Urinary bladder (tissue), 4 donors: ENCODE results near the gene CYB561D2. TPM values are rescaled to one million over a fixed set of nuclear protein-coding genes. Genes with fewer than 3 reads are reported as not detected.
"Not testable (repeated sequence)": the region's sequence is repeated elsewhere in the genome, so short reads cannot be mapped to it uniquely, and the experiment has no call there.

Experiments
- DNase-seq: peaks from one replicate; pipeline ENCODE4 v3.0.0-alpha.2; 2015; ENCODE audit errors: extremely low spot score
- H3K27ac ChIP-seq: one replicate; pipeline ENCODE4 v1.5.1; 2013; ENCODE audit warnings: low read depth, mild to moderate bottlenecking, moderate library complexity
- H3K36me3 ChIP-seq: one replicate; pipeline ENCODE4 v1.6.1; 2013; ENCODE audit warnings: mild to moderate bottlenecking, moderate library complexity; ENCODE audit not compliant: insufficient read depth
- H3K4me1 ChIP-seq: one replicate; pipeline ENCODE4 v1.6.1; 2013; ENCODE audit warnings: mild to moderate bottlenecking, moderate library complexity; ENCODE audit not compliant: insufficient read depth
- H3K4me3 ChIP-seq: one replicate; pipeline ENCODE4 v1.5.1; 2013; ENCODE audit warnings: low read depth, low read length
- WGBS: extraction: QIAGEN DNeasy Blood & Tissue Kit; methylation state at CpG from one replicate; pipeline ENCODE4 v1.1.7; 2013; 5-methylcytosine and 5-hydroxymethylcytosine counted together
- polyA plus RNA-seq: library from polyadenylated mRNA; stranded (reverse); fragments of 200-250 nt; gene quantifications from one replicate; pipeline ENCODE4 v1.2.3, GENCODE V29; 2013
- total RNA-seq: library from RNA; depleted of rRNA; stranded (reverse); fragments of >200 nt; gene quantifications from one replicate; pipeline ENCODE4 v1.2.3, GENCODE V29; 2014
- donor health status: healthy with polysubstance abuse.
- donor health status: healthy.

Gene CYB561D2, protein sequence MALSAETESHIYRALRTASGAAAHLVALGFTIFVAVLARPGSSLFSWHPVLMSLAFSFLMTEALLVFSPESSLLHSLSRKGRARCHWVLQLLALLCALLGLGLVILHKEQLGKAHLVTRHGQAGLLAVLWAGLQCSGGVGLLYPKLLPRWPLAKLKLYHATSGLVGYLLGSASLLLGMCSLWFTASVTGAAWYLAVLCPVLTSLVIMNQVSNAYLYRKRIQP
- 8.6 TPM for total RNA-seq
- 19.2 TPM for polyA plus RNA-seq

DNA sequence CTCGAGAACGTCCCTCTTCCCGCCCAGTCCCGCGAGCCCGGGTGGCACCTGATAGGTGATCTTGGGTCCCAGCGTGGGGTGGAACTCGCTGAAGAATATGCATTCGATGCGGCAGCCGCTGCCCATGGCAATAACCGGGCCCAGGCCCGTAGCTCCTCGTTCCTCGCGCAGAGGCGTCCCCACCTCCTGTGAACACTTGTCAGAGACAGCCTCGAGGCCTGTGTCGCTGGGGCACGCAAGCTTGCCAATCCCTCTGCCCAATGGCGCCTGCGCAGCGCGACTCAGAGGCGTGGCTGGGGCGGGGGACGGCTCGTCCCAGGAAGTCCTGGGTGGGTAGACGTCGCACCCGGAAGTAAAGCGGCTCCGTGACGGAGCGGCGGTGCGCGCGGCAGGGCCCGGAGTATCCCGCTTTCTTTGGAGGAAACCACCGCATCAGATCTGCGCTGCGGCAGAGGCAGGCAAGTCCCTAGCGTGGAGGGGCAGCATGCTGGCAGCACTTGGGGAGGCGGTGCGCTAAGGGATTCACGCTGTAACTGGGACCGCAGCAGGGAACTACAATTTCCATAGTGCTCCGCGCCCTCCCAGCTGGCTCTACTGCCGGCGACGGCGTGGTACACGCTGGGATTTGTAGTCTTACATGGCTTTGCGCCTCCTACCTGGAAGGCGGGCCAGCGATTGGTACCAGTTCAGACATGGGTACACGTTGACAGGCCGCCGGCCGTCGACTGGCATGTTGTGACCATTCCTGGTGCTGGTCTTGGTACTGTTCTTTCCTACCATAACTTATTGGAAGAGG lies at the start of gene CYB561D2, which contains the start of gene NPRL2:
Gene CYB561D2, plus strand, starts transcription at position 336 of the 796 bp plus-strand sequence. CDS start 572 bp downstream, outside the sequence.
Gene NPRL2, minus strand, starts transcription at position 249 of the 796 bp plus-strand sequence. Its CDS starts 123 bp downstream, at position 126.
- H3K36me3 ChIP-seq: peaks cover 3% of the 10 kb centered on the region
- WGBS: under 1% methylated on average over 64 of the region's 64 CpGs
- peaks cover 2% of the 10 kb centered on the region for H3K4me1 ChIP-seq

DNA sequence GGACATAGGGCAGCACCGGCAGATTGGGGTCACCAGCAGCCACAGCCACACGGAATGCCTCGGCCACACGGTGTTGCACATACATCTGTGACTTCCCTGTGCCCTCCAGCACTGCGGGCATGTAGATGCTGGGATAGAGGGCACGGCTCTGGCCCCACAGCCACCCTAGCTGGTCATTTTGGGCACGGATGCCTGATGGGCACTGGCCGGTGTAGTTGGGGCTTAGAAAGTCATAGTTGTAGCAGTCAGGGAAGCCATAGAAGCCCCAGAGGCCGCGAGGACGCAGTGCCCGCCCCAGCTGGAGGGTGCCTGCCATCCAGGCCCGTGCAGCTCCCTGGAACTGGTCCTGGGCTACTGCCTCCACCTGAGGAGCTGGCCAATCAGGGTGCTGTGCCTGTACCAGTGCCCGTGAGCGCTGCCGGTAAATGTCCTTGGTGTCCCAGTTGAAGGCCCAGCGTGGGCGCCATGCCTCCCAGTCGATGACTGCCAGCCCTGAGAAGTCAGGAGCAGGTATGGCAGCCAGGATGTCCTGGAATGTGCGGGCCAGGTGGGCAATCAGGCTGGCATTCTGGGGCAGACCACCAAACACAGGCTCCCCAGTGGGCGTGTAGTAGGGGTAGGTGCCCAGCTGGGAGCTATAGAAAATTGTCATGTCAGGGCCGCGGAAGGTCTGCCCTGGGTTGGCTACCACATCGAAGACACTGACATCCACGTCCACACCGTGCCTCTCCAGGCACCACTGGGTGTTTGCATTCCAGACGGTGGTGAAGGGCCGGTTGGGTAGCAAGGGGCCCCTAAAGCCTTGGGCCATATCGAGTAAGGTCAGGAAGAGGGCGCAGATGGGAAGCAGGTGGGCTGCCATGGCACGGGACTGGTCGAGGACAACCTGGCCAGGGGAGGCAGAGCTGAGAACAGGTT lies 48.3 kb upstream of the CYB561D2 start:
- no peaks in the 10 kb centered on the region for H3K36me3 ChIP-seq
- DNase-seq: no peak
- H3K4me1 ChIP-seq: no peaks in the 10 kb centered on the region
- no peak overlapping the region for H3K27ac ChIP-seq
- 88% methylated on average over 32 of the region's 32 CpGs for WGBS
- H3K4me3 ChIP-seq: no peak overlapping the region

More for the DNA sequence above, at the start of gene CYB561D2, which contains the start of gene NPRL2:
- Histone ChIP-seq H3K27ac (peak within 1 kb of the TSS; percentile 86), H3K4me3 (peak within 1 kb of the TSS; percentile 55)
- DNase-seq: peak; percentile 85

DNA sequence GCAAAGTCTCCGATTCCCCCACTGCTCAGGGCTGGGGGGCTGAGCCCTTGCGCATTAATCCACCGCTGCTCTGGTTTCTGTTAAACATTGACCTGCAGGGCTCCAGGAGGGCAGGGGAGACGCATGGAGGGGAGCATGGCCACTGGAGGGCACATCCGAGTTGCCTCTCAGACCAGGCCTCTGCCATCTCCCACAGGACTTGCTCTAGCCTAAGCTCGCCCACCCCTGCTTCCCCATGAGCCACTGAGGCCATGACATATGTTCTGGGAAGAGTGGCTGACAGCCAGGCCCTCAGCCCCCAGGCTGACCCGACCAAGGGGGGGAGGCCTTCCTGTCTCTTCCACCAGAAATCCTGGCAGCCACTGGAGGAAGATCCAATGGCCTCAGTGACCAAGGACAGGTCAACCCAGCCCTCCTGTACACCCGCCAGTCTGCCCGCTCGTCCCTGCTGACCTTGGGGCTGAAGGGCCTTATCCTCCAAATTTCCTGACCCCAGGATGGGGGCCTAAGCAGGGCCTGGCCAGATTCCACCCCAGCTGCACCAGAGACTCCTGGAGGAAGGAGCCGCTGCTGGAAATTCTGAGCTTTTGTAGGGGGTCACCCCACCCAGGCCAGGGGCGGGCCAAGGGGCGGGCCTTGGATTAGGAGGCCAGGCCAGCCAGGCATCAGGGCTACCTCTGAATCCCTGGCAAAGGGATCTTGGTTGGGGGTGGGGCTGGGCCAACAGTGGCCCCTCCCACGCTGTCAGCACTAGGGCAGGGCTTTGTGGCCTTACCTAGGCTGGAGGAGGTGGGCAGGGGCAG lies 47.4 kb upstream of the CYB561D2 start, which contains the start of gene HYAL1:
Gene HYAL1, minus strand, starts transcription at position 562 of the 803 bp plus-strand sequence. CDS start 618 bp downstream, outside the sequence.
- no peaks in the 10 kb centered on the region for H3K4me1 ChIP-seq
- WGBS: 56% methylated on average over 14 of the region's 14 CpGs
- no peaks in the 10 kb centered on the region for H3K36me3 ChIP-seq
- H3K4me3 ChIP-seq: no peak within 1 kb of the TSS
- no peak within 1 kb of the TSS for H3K27ac ChIP-seq
- DNase-seq: no peak

DNA sequence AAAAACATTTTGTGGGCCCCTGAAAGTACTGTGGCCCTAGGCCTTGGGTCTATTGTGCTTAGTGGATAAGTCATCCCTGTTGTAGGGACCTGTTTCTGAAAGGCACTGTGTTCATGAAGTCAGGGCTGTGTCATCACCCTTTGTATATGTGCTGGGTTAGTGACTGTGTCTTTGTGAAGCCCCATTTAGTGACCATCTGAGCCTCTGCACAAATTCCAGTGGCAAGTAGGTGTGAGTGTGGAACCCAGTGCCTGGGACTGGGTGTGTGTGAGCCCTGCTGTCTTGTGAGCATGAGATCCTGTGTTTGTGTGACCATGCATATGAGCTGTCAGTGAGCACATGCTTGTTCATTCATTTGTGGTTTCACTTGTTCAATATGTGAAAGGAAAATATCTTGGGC lies 46.1 kb upstream of the CYB561D2 start:
- H3K4me3 ChIP-seq: no peak overlapping the region
- H3K27ac ChIP-seq: no peak overlapping the region
- no peaks in the 10 kb centered on the region for H3K36me3 ChIP-seq
- no peak for DNase-seq
- no peaks in the 10 kb centered on the region for H3K4me1 ChIP-seq

DNA sequence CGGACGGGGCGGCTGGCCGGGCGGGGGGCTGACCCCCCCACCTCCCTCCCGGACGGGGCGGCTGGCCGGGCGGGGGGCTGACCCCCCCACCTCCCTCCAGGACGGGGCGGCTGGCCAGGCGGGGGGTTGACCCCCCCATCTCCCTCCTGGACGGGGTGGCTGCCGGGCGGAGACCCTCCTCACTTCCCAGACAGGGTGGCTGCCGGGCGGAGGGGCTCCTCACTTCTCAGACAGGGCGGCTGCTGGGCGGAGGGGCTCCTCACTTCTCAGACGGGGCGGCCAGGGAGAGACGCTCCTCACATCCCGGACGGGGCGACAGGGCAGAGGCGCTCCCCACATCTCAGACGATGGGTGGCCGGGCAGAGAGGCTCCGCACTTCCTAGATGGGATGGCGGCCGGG lies 38.6 kb upstream of the CYB561D2 start:
- 91% methylated on average over 32 of the region's 32 CpGs for WGBS
- not testable (repeated sequence) for DNase-seq, H3K27ac ChIP-seq, H3K36me3 ChIP-seq, H3K4me3 ChIP-seq, H3K4me1 ChIP-seq

DNA sequence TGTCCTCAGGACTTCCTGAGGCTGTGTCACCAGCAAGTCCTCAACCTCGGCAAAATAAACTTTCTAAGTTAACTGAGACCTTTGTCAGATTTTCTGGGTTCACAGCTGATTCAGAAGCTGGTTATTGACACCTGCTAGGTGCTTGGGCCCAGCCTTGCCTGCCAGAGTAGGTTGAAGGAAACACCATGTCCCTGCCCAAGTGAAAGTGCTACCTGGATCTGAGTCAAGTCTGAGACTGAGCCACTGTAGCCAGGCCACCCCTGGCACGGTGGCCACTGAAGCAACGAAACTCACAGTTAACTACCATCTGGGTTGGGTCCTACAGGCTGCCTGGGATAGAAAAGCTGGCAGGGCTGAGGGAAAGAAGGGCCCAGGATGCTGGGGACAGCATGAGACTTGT lies 36.3 kb upstream of the CYB561D2 start:
- Histone ChIP-seq H3K36me3 (no peaks in the 10 kb centered on the region), H3K27ac (peak overlapping the region; percentile 18), H3K4me1 (no peaks in the 10 kb centered on the region), H3K4me3 (no peak overlapping the region)
- DNase-seq: no peak
- 81% methylated on average over 3 of the region's 3 CpGs for WGBS

DNA sequence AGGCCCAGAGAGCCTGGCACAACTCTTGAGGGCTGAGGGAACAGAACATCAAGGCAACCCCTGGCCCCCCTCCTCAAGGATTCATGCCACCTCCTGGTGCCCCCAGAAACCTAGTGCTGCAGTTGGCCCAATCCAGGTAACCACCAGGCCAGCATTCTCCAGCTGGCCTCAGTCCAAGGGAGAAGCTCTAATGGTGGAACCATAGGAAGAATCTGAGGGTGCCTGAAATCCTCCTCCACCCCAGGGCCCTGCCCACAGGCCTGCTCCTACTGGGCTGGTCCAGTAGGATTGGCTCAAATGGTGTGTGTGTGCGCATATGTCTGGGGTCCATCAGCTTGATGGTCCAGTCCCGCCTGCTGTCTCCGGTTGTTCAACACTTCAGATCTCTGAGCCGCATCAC lies 35.8 kb upstream of the CYB561D2 start:
- Histone ChIP-seq H3K27ac (no peak overlapping the region), H3K4me1 (no peaks in the 10 kb centered on the region), H3K36me3 (no peaks in the 10 kb centered on the region), H3K4me3 (no peak overlapping the region)
- 95% methylated on average over 4 of the region's 4 CpGs for WGBS
- DNase-seq: no peak

DNA sequence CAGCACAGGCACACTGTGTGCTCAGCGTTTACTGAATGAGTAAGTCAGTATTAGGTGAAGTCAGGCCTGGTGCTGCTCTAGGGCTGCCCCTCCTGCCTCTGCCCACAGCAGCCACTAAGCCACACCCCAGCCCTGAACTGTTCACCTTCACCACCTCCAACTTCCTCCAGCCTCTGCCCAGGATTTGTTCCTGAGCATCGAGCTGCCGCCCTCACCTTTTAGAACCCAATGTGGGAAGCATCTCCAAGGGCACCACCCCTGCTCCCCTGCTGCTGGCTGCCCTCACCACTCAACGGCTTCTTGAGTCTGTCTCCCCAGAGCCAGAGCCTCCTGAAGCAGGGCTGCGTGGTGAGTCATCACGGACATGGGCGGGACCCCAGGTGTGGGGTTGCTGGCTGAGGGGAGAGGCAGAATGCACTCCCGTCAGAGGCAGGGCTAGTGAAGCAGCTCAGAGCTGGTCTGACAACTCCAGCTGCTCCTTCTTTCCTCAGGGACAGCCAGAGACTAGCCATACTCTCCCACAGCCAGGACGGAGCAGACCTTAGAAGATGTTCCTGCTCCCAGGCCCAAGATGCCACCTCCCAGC lies 33.9 kb upstream of the CYB561D2 start:
- H3K4me1 ChIP-seq: no peaks in the 10 kb centered on the region
- H3K4me3 ChIP-seq: no peak overlapping the region
- H3K36me3 ChIP-seq: no peaks in the 10 kb centered on the region
- 69% methylated on average over 9 of the region's 9 CpGs for WGBS
- peak overlapping the region; percentile 76 for H3K27ac ChIP-seq
- DNase-seq: peak; percentile 62

DNA sequence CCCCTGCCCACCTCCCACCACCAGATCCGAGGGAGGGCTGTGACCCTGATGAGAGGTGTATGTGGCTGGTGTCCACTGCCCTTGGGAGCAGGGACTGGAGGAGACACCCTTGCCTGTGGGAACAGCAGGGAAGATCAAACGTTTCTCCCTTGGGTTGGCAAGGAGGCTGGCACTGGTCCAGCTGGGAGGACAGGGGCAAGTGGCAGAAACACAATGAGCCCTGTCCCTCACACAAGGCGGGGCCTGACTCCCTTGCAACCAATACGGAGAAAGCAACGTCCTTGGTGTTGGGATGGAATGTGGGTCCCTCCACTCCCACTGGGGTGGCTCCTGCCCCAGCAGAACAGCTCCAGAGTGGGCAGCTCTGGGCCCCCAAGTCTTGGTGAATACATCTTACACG lies 33.4 kb upstream of the CYB561D2 start:
- Histone ChIP-seq H3K4me3 (no peak overlapping the region), H3K27ac (peak overlapping the region; percentile 76), H3K36me3 (no peaks in the 10 kb centered on the region), H3K4me1 (no peaks in the 10 kb centered on the region)
- no peak for DNase-seq
- WGBS: 58% methylated on average over 6 of the region's 6 CpGs

DNA sequence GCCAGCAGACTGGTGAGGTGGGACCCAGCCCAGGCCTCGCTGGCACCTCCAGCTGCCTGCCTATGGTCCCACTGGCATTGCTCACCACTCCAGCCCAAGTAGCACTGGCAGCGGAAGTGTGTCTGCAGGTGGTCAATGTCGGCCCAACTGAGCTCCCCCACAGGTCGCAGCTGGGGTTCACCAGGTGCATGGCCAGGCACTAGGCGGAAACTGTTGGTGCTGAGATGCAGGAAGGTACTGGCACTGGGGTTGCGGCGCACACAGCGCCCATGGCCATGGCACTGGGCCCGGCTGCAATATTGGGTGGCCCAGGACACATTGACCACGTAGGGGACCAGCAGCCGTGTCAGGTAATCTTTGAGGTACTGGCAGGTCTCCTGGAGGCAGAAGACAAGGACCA lies 32.5 kb upstream of the CYB561D2 start:
- DNase-seq: no peak
- Histone ChIP-seq H3K4me3 (no peak overlapping the region), H3K27ac (no peak overlapping the region), H3K4me1 (no peaks in the 10 kb centered on the region), H3K36me3 (no peaks in the 10 kb centered on the region)
- 88% methylated on average over 11 of the region's 11 CpGs for WGBS

DNA sequence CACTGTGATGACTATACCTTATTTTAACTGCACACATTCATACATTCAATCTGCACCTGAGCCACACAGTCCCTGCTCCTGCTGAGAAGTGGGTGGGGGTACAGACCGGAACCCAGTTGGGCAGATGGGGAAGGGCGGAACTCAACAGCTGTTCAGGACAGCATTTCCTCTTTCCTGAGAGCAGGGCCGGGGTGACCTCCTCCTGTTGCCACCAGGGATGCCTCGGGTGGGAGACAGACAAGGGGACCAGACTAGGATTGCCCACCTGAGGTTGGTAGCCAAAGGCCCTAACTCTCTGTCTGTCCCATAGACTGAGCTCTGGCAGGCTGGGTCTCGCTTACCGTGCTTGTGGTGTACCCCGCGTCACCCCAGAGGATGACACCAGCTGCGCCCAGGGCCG lies 32.0 kb upstream of the CYB561D2 start:
- 79% methylated on average over 10 of the region's 10 CpGs for WGBS
- no peak overlapping the region for H3K4me3 ChIP-seq

DNA sequence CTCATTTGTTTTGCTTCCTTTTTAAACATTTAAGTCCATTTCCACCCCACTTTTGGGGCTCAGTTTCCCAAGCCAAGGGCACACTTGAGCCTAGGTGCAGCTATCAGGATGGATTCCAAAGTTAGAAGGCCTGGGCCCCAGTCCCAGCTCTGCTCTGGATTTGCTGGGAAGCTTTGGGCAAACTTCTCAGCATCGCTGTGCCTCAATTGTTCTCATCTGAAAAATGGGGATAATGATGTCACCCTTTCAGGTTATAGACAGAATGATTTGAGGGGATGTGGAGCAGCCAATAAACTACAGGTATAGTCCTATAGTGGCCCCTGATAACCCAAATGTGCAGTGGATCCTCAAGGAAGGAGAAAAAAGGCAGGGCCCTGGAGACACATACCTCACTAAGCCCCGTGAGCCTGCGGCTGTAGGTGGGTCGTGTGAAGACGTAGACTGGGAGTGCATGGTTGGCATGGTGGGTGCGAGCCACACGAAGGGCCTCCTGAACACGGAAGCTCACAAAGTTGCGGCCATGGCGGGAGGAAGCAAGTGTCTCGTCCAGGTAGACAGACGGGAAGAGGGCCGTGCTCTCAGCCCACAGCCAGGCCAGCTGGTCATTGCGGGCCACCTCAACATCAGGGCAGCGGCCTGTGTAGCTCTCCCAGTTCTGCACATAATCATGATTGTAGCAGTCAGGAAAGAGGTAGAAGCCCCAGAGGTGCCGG lies 31.3 kb upstream of the CYB561D2 start:
- DNase-seq: no peak
- no peaks in the 10 kb centered on the region for H3K4me1 ChIP-seq
- no peak overlapping the region for H3K4me3 ChIP-seq
- H3K36me3 ChIP-seq: no peaks in the 10 kb centered on the region
- H3K27ac ChIP-seq: no peak overlapping the region
- WGBS: 86% methylated on average over 16 of the region's 16 CpGs

More for the DNA sequence above, 32.0 kb upstream of the CYB561D2 start:
- Histone ChIP-seq H3K4me1 (no peaks in the 10 kb centered on the region), H3K27ac (no peak overlapping the region), H3K36me3 (no peaks in the 10 kb centered on the region)
- no peak for DNase-seq
